GM20431 (cell line): ENCODE data around the gene CENPP.

Source experiments
- in situ Hi-C: fragments of 300-500 bp; cut with MseI, MboI; formaldehyde crosslinking; loops from one replicate; pipeline ENCODE4 v1.15.0; 2020; ENCODE audit warnings: low sequenced_read_pairs; ENCODE audit not compliant: unreplicated experiment

The CENPP gene

DNA sequence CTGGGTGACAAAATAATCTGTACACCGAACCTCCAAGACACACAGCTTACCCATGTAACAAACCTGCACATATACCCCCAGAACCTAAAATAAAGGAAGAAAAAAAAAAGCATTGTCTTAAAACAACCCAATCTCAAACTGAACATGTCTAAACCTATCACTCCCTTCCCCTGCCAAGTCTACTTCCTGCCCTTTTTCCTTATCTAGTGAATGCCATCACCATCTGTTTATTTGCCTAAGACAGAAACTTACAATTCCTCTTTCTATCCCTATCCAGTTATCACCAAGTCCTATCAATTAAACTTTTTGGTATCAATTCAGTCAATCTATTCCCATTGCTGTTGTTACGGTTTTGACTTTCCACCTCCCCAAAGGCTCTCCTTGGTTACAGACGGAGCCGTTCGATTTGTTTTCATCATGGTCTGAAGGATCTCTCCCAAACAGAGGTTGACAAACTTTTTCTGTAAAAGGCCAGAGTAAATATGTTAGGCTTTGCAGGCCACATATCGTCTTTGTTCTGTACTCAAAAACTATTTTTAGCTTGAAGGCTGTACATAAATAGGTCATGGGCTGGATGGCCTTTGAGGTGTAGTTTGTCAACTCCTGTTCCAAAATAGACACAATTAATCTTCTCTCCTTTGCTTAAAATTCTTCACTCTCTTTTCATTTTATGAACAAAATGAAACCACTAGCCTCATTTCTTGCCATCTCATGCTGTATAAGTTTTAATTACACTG is 12.7 kb upstream of the CENPP start:
- in situ Hi-C loops = no loop called here

DNA sequence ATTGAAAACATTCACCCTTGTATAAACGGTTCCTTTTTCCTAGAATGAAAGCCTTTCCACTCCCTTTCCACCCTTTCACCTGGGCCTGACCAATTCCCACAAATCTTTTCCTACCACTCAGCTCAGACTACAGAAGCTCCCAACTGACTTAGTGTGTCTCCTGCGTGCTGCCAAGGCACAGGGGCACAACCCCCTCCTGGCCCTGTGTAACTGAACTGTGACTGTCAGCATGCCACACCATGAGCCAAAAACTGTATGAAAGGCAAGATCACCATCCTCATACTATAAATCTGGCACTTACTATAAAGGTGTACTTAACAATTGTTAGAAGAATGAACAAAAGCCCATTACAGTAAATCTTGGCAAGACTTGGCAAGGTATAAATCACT is 12.1 kb upstream of the CENPP start:
- in situ Hi-C loops = no loop called here

DNA sequence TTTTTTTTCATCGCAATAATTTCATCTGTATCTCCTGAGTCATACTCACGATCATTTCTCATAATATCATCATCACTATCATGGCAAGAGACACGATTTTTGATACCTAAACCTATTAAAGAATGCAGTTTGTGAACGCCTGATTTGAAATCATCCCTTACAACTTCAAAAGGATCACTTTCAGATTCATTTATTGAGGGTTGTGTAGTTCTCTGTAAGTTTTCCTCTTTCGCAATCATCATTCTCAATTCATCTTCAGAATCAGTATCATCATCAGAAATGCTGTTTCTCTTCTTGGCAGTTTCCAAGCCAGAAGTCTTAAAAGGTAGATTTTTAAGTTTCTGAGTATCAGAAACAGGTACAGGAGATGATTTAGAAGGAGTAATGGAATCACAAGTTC is 10.3 kb upstream of the CENPP start:
- in situ Hi-C loops = no loop called here

DNA sequence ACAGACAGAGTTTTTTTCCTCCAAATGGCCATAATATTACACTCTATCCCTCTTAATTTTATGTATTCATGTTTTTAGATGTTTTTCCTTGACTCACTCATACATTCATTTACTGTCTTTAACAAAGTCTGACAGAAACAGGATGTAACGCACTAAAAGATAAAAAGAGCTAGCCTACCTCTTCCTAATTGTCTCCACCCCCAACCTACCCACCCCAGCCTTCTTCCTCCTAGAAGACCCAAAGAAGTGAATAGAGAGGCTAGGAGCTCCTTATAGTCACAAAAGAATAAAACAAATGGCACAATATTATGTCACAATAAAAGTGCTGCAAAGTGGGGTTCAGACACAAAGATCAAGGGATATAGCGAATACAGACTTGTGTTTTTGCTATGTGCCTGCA is 1.3 kb upstream of the CENPP start:
- in situ Hi-C loops = no loop called here

DNA sequence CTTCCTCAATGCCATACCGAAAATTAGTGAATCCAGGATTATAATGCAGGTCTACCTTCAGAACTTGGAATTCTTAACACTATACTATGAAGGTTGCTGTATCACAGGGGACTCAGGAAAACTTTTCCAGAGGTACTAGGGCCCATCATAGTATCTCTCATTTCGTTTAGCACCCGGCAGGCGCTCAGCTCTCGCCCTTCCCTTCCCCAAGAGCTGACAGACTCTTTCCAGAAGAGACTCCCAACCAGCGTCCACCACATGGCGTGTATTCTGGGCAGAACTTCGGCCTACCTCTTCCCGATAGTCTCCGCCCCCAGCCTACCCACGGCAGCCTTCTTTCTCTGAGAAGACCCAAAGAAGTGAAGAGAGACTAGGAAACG is 874 bp upstream of the CENPP start:
- in situ Hi-C loops = loop anchor here (25.0 kb wide), 1 partner anchor 312 kb away; no protein-coding TSS in a partner anchor

DNA sequence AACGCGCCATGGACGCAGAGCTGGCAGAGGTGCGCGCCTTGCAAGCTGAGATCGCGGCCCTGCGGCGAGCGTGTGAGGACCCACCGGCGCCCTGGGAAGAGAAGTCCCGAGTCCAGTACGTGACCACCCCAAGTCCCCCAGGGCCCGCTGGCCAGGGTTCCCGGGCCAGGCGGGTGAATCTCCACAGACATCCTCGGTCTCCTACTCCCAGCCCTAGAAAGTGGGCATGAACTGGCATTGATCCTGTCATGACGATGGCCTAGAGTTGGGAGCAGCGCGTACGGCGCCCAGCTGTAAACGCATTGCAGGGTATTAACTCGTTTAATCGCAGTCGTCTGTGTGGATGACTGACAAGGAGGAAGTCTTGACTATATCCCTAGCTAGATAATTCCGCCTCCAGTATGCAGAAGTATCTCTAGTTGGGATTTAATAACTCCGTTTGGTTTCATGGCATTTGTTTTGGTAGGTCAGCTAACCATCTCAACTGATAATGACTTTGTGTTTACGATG is 293 bp downstream of the CENPP start:
- in situ Hi-C loops = loop anchor here (25.0 kb wide), 1 partner anchor 311 kb away; no protein-coding TSS in a partner anchor

DNA sequence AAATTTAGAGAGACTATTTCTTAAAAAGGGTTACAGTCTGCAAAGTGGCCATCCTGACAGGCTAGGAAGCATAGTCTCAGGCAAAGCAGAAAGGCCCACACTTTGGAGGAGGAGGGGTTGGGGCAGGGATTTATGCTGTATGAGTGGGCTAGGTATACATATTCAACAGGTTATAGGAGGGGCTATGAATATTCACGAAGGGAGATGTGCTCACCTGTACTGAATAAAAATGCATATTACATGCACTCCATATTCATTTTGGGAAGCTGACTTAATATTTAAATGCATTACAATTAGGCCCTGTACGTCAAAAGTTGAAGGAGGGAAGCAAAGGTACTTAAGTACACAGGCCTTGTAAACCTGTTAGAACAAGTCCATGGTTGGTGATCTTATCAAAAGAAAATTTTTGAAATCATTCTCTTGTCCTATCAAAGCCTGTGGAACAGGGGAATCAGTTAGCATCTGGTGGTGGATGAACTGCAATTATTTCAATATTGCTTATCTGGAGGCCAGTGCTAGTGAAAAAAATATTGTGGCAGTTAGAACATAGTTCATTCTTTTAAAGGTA is 1.6 kb downstream of the CENPP start:
- in situ Hi-C loops = loop anchor here (25.0 kb wide), 1 partner anchor 310 kb away; no protein-coding TSS in a partner anchor

DNA sequence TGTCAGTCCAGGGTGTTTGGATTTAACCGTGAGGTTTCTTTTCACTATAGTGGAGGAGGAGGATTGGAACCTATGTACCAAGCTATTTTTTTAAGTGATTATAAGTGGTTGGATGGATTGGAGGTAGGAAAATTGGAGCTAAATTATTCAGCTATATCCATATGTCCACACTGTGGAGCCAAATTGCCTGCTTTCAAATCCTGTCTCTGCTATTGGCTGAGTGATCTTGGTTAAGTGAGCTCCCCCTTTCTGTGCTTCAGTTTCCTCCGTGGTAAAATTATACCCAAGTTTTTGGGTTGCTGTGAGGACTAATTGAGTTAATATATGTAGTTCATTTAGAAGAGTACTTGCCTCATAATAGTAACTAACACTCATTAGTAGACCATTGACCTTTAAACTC is 2.5 kb downstream of the CENPP start:
- in situ Hi-C loops = loop anchor here (25.0 kb wide), 1 partner anchor 309 kb away; no protein-coding TSS in a partner anchor

DNA sequence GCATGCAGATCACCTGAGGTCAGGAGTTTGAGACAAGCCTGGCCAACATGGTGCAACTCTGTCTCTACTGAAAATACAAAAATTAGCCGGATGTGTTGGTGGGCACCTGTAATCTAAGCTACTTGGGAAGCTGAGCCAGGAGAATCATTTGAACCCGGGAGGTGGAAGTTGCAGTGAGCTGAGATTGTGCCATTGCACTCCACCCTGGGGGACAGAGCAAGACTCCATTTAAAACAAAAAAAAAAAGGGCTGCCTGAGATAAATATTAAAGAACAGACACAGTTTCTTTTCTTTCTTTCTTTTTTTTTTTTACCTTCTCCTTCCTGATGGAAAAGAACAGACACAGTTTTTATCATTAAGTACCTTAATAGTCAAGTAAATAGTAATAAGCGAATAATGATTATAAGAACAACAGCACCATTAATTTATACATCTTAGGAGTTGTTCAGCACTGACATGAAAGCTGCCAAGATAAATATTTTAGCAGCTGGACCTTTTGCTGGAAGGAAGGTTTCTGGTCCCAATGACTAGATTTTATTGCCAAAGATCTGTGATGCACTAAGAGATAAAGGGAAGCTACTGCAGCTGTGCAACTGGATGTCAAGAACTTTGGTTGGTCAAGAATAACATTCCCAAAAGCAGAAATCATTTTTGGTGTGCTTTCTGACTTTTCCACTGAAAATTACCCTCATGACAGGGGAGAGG is 7.0 kb downstream of the CENPP start:
- in situ Hi-C loops = loop anchor here (25.0 kb wide), 1 partner anchor 305 kb away; no protein-coding TSS in a partner anchor

DNA sequence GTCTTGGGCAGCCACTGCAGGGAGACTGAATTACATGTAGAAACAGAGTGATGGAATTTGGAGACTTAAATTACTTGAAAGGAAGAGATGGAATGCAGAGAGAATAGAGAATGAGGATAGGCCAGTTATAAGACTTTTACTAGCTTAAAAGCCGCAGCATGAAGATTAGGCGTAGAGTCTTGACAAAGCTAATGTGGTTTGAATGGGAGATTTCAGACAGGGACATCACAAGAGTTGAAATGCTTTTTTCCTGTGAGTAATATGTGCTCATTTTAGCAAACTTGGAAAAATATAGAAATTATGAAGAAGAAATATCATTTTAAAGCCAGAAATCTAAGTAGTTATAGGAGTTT is 7.5 kb downstream of the CENPP start:
- in situ Hi-C loops = loop anchor here (25.0 kb wide), 1 partner anchor 304 kb away; no protein-coding TSS in a partner anchor

DNA sequence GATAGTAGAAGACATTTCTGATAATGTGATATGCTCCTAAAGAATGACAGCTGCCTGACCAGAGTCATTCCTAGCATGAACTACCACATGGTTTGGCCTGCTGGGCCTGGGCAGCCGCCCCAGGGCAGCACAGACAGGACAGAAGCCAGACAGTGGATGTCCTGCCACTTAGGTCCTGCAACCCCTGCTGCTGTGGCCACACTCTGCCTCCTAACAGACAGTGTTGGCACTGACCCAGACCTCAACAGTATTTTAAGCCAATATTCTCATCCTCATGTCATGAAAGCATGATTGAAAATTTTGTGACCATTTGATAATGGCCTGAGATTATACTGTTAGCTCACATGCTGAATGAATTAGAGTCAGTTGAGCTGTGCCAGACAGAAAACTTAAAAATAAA is 15.8 kb downstream of the CENPP start:
- in situ Hi-C loops = loop anchor here (25.0 kb wide), 1 partner anchor 296 kb away; no protein-coding TSS in a partner anchor

DNA sequence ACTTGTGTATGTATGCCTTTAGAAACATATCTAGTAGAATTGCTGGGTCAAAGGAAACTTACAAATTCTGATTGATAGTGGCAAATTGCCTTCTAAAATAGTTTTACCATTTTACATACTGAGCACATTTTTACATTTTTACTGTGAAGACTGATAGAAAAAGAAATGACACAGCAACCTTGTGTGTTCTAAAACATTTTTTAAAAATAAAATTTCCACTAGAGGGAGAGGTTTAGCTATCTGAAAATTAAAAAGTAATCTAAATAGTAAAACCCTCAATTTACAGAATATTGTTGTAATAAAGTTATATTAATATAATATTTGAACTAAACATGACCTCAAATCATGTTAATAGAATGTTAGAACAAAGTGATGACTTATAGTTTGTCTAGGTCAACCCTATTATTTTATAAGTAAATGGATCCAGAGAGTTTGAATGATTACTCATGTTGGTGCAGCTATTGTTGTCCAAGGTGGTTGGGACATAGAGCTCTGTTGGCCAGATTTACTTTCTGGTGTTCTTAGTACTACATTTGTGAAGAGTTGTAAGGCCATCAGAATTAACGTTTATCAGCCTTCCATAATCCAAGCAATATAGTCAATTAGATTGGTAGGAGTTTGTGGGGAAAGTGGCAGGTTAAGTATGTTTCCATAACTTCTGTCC is 17.2 kb downstream of the CENPP start:
- in situ Hi-C loops = loop anchor here (25.0 kb wide), 1 partner anchor 294 kb away; no protein-coding TSS in a partner anchor

DNA sequence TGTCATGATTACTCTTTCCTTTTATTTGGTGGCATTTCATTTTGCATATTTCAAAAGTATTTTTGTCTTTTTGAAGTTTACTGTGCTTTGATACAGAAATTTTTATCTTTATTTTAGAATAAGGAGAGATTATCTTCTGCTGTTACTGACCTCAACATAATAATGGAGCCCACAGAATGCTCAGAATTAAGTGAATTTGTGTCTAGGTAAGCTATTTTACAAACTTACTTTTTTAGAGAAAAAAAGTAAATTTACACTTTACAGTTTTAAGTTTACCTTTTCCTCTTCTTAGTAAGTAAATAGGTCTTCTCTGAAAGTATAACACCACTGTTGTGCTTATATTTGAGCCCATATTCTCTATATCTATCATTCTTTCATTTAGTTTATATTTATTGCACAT is 19.8 kb downstream of the CENPP start:
- in situ Hi-C loops = loop anchor here (25.0 kb wide), 1 partner anchor 292 kb away; no protein-coding TSS in a partner anchor

DNA sequence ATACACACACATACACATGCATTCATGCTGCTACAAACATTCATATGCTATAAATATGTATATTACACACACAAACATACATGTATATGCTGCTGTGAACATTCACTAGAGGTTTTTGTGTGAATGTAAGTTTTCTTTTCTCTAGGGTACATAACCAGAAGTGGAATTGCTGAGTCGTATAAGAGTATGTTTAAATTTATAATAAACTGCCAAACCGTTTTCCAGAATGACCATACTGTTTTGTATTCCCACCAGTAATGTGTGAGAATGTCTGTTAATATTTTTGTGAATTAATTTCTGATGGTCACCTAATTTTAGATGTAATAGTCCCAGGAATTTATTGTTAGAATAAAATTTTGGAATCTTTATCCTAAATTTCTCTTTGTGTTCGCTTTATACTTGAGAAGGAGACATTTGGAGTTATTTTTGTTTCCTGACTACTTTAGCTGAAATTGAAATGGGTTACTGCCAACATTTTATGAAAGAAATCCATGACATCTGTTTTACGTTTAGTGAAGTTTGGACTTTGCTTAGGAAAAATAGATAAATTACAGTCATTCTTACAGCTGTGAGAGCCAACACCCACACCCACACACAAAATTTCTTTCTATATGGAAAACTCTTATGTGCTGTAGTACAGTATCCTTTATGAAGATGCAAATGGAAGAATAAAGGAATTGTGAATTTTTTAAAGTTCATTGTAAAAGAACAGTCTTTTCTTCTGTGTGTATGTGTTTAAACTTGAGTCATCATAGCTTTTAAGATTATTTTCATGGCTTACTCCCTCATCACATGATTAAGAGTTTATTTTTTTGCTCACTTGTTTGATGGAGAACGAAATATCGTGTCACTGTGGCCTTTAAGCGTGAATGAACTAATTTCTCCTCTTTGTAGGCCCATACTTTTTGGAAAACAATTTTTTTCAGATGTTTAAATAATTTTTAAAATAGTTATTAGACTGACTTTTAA is 24.3 kb downstream of the CENPP start:
- in situ Hi-C loops = loop anchor here (25.0 kb wide), 1 partner anchor 287 kb away; no protein-coding TSS in a partner anchor

DNA sequence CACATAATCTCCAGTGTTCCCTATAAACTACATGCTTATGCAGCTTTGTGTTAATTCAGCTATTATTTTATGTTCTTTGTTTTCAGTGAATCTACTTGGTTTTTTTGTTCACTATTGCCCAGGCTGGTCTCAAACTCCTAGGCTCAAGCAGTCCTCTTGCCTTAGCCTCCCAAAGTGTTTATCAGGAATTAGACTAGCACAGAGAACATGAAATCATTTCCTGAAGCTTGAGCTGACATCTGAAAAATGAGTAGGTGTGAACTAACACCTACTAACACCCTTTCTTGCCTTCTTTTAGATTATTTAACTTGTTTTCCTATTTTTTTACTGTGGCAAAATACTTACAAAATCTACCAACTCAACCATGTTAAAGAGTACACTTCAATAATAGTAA is 25.0 kb downstream of the CENPP start:
- in situ Hi-C loops = no loop called here

DNA sequence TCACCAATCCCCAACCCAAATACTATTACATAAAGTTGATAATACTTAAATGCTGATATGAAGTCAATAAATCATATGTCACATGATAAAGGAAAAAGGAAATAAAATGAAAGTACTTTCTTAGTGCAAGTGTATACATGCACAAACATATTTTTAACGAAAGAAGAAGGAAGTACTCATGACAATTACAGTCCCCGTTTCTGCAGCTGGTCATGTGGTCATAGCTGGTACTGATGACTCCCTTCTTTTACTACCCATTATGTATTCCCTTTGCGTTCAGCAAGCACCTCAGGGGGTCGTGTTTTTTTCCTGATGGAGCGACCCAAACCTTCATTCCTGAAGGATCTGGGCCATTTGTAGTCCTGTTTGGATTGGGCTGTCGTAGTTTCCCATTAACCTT is 27.3 kb downstream of the CENPP start:
- in situ Hi-C loops = no loop called here

DNA sequence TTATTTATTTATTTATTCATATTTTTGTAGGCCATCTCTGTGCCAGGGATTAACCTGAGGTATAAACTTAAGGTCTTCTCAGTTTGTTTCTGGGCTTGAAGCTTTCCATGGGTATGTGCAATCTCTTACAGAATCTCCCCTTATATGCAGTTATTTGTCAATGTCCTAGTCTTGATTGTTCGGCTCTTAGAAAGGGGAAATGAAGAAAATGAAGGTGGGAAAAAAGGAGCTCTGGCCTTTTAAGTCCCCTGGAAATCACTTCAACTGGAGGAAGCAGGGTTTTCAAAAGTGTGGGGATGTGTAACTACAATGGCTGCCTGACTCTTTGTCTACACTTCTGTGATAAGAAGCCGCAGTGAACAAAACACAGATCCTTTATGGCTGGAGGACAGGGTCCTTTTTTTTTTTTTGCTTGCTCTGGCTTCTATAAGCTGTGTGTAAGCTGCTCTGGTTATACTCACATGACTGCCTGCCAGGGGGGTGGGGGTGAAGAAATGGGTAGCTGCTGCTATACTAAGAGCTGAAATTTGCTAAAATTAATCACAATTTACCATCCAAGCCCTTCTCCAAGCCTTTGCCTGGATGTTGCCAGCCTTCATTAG is 33.7 kb downstream of the CENPP start:
- in situ Hi-C loops = no loop called here

DNA sequence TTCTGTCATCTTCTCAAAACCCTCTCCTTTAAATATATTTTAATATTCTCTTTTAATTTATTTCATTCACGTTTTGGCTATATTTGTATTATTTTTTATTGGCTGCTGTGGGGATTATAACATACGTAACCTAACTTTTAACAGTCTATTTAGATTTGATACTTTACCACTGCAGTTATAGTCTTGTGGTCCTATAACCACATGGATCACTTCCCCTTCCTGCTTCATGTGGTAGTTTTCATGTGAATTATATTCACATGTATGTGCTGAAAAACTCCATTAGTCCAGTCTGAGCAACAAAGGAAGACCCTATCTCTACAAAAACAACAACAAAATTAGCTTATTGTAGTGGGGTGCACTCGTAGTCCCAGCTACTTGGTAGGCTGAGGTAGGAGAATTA is 34.3 kb downstream of the CENPP start:
- in situ Hi-C loops = no loop called here

DNA sequence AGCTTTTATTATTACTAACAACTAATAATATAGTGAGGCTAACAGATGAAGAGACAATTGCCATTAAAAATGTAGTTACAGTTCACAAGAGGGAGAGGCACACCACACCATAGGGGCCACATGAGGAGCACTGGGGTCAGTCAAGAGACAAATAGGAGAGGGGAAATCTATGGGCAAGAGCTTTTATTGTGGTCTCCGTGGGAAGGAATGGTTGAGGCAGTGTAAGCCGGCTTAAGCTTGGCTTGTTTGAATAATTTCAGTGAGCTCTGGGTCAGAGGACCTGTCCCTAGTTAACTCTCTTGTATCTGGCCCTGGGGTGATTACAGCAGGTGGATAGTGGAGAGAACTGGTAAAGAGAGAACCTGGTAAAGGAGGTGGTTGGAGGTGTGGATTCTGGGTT is 43.3 kb downstream of the CENPP start:
- in situ Hi-C loops = no loop called here
